NCI-H345 treated with DMSO at 0.1 percent for 48 hours (cell line): ENCODE data around the gene SLC9A3.

Source experiments
- DNase-seq: peaks from one replicate; lab custom pipeline; 2025; ENCODE audit not compliant: unreplicated experiment; lab: John Stamatoyannopoulos, UW

The SLC9A3 gene

GRCh38 chr5:421287-421880 is 102.9 kb downstream of the SLC9A3 start:
- DNase-seq, result no peak

GRCh38 chr5:420632-421286 is 103.5 kb downstream of the SLC9A3 start:
- no peak for DNase-seq
